HEK293 (cell line): ENCODE results near the gene KCTD7.

Experiments used
- CTCF ChIA-PET: fragments of 350-600 bp; formaldehyde crosslinking; extraction: SDS; loops from one replicate; lab custom pipeline; 2021; ENCODE audit warnings: antibody characterized with exemption; lab: Yijun Ruan, JAX
- POLR2A ChIA-PET: fragments of 300-600 bp; formaldehyde crosslinking; extraction: SDS; loops from one replicate; lab custom pipeline; 2020; ENCODE audit warnings: antibody characterized with exemption, inconsistent platforms; lab: Yijun Ruan, JAX
- H3K27ac ChIP-seq: fragments of 200-500 bp; sonication (Bioruptor generic); 2 replicates; pipeline ENCODE4 v1.5.1; 2014; ENCODE audit warnings: low read depth, low read length, control low read depth, inconsistent platforms; ENCODE audit errors: extremely low read depth
- H3K36me3 ChIP-seq, 2 experiments: fragments of 200-500 bp in 1 of 2; sonication (Bioruptor generic) in 1 of 2; 1 replicate in 1 of 2; 2 replicates in 1 of 2; pipeline ENCODE4 v1.5.1; 2014 to 2017; ENCODE audit warnings: inconsistent platforms in 2 of 2, low read length in 2 of 2; ENCODE audit not compliant: control insufficient read depth in 2 of 2, insufficient read depth in 1 of 2
- H3K4me1 ChIP-seq: fragments of 200-500 bp; sonication (Bioruptor generic); 2 replicates; pipeline ENCODE4 v1.5.1; 2014; ENCODE audit warnings: mild to moderate bottlenecking, low read length, inconsistent platforms; ENCODE audit not compliant: control insufficient read depth, insufficient read depth
- H3K4me3 ChIP-seq: 2 replicates; pipeline ENCODE4 v1.5.1; 2011; ENCODE audit warnings: low read depth, mild to moderate bottlenecking, control low read depth, low read length, moderate library complexity
- H3K9me3 ChIP-seq: fragments of 200-500 bp; sonication (Bioruptor generic); 2 replicates; pipeline ENCODE4 v1.5.1; 2014; ENCODE audit warnings: low read depth, low read length, inconsistent platforms; ENCODE audit not compliant: control insufficient read depth, insufficient read depth
- ATF2 ChIP-seq: fragments of 450-650 bp; formaldehyde crosslinking; IDR thresholded peaks from 2 replicates; pipeline ENCODE4 v1.5.1; 2016; ENCODE audit warnings: missing biosample characterization, missing genetic modification characterization, low read depth
- BCL11A ChIP-seq: fragments of 450-650 bp; formaldehyde crosslinking; IDR thresholded peaks from 2 replicates; pipeline ENCODE4 v1.5.1; 2016; ENCODE audit warnings: low read depth, missing biosample characterization, missing genetic modification characterization
- KLF1 ChIP-seq: fragments of 450-650 bp; formaldehyde crosslinking; IDR thresholded peaks from 2 replicates; pipeline ENCODE4 v1.5.1; 2016; ENCODE audit warnings: missing biosample characterization, missing genetic modification characterization
- KLF16 ChIP-seq: fragments of 450-650 bp; formaldehyde crosslinking; IDR thresholded peaks from 2 replicates; pipeline ENCODE4 v1.5.1; 2017; ENCODE audit warnings: missing biosample characterization, missing genetic modification characterization
- KLF17 ChIP-seq: fragments of 450-650 bp; formaldehyde crosslinking; IDR thresholded peaks from 2 replicates; pipeline ENCODE4 v1.5.1; 2016; ENCODE audit warnings: missing biosample characterization, missing genetic modification characterization
- MEIS1 ChIP-seq: sonication (generic); formaldehyde crosslinking; IDR thresholded peaks from 2 replicates; pipeline ENCODE4 v1.8.1; 2022; ENCODE audit warnings: missing genetic modification reagents, mild to moderate bottlenecking, borderline replicate concordance
- OVOL3 ChIP-seq: fragments of 450-650 bp; formaldehyde crosslinking; IDR thresholded peaks from 2 replicates; pipeline ENCODE4 v1.5.1; 2016; ENCODE audit warnings: missing biosample characterization, missing genetic modification characterization
- PRDM4 ChIP-seq: fragments of 450-650 bp; formaldehyde crosslinking; IDR thresholded peaks from 2 replicates; pipeline ENCODE4 v1.5.1; 2017; ENCODE audit warnings: missing biosample characterization, missing genetic modification characterization
- SP2 ChIP-seq: fragments of 450-650 bp; formaldehyde crosslinking; IDR thresholded peaks from 2 replicates; pipeline ENCODE4 v1.5.1; 2016; ENCODE audit warnings: missing biosample characterization, missing genetic modification characterization
- ZBTB20 ChIP-seq: fragments of 450-650 bp; formaldehyde crosslinking; IDR thresholded peaks from 2 replicates; pipeline ENCODE4 v1.5.1; 2016; ENCODE audit warnings: missing biosample characterization, missing genetic modification characterization
- ZBTB21 ChIP-seq: fragments of 450-650 bp; formaldehyde crosslinking; IDR thresholded peaks from 2 replicates; pipeline ENCODE4 v1.5.1; 2017; ENCODE audit warnings: missing biosample characterization, missing genetic modification characterization
- ZBTB44 ChIP-seq: fragments of 450-650 bp; IDR thresholded peaks from 2 replicates; pipeline ENCODE4 v1.5.1; 2018; ENCODE audit warnings: missing biosample characterization, mild to moderate bottlenecking, missing genetic modification characterization
- ZFP37 ChIP-seq: fragments of 450-650 bp; formaldehyde crosslinking; IDR thresholded peaks from 2 replicates; pipeline ENCODE4 v1.5.1; 2016; ENCODE audit warnings: missing biosample characterization, missing genetic modification characterization
- ZNF10 ChIP-seq: fragments of 450-650 bp; formaldehyde crosslinking; IDR thresholded peaks from 2 replicates; pipeline ENCODE4 v1.5.1; 2017; ENCODE audit warnings: missing biosample characterization, missing genetic modification characterization
- ZNF169 ChIP-seq: fragments of 450-650 bp; formaldehyde crosslinking; IDR thresholded peaks from 2 replicates; pipeline ENCODE4 v1.5.1; 2016; ENCODE audit warnings: missing biosample characterization, missing genetic modification characterization
- ZNF174 ChIP-seq: fragments of 450-650 bp; formaldehyde crosslinking; IDR thresholded peaks from 2 replicates; pipeline ENCODE4 v1.5.0; 2017; ENCODE audit warnings: missing biosample characterization, mild to moderate bottlenecking, missing genetic modification characterization
- ZNF175 ChIP-seq: fragments of 450-650 bp; formaldehyde crosslinking; IDR thresholded peaks from 2 replicates; pipeline ENCODE4 v1.5.1; 2016; ENCODE audit warnings: missing biosample characterization, missing genetic modification characterization
- ZNF292 ChIP-seq: fragments of 450-650 bp; formaldehyde crosslinking; IDR thresholded peaks from 2 replicates; pipeline ENCODE4 v1.5.1; 2016; ENCODE audit warnings: low read depth, missing biosample characterization, missing genetic modification characterization, borderline replicate concordance
- ZNF416 ChIP-seq: fragments of 450-650 bp; formaldehyde crosslinking; IDR thresholded peaks from 2 replicates; pipeline ENCODE4 v1.5.1; 2016; ENCODE audit warnings: missing biosample characterization, missing genetic modification characterization
- ZNF426 ChIP-seq: fragments of 450-650 bp; formaldehyde crosslinking; IDR thresholded peaks from 2 replicates; pipeline ENCODE4 v1.5.1; 2017; ENCODE audit warnings: missing biosample characterization, missing genetic modification characterization, mild to moderate bottlenecking, inconsistent platforms, moderate library complexity
- ZNF449 ChIP-seq: fragments of 450-650 bp; formaldehyde crosslinking; IDR thresholded peaks from 2 replicates; pipeline ENCODE4 v1.5.1; 2017; ENCODE audit warnings: missing biosample characterization, mild to moderate bottlenecking, missing genetic modification characterization, moderate library complexity
- ZNF473 ChIP-seq: fragments of 450-650 bp; formaldehyde crosslinking; IDR thresholded peaks from 2 replicates; pipeline ENCODE4 v1.5.1; 2017; ENCODE audit warnings: missing biosample characterization, missing genetic modification characterization
- ZNF488 ChIP-seq: fragments of 450-650 bp; formaldehyde crosslinking; IDR thresholded peaks from 2 replicates; pipeline ENCODE4 v1.5.1; 2016; ENCODE audit warnings: missing biosample characterization, missing genetic modification characterization
- ZNF555 ChIP-seq: fragments of 450-650 bp; formaldehyde crosslinking; conservative IDR thresholded peaks from 2 replicates; pipeline ENCODE4 v1.5.1; 2017; ENCODE audit warnings: missing biosample characterization, mild to moderate bottlenecking, missing genetic modification characterization, inconsistent platforms
- ZNF610 ChIP-seq: fragments of 450-650 bp; formaldehyde crosslinking; IDR thresholded peaks from 2 replicates; pipeline ENCODE4 v1.5.1; 2016; ENCODE audit warnings: missing biosample characterization, missing genetic modification characterization, borderline replicate concordance
- ZNF629 ChIP-seq: fragments of 450-650 bp; formaldehyde crosslinking; IDR thresholded peaks from 2 replicates; pipeline ENCODE4 v1.5.1; 2017; ENCODE audit warnings: missing biosample characterization, missing genetic modification characterization
- ZNF76 ChIP-seq: fragments of 450-650 bp; formaldehyde crosslinking; IDR thresholded peaks from 2 replicates; pipeline ENCODE4; 2016; ENCODE audit warnings: low read depth, missing biosample characterization, missing genetic modification characterization, borderline replicate concordance
- ZNF791 ChIP-seq: fragments of 450-650 bp; formaldehyde crosslinking; IDR thresholded peaks from 2 replicates; pipeline ENCODE4 v1.5.1; 2016; ENCODE audit warnings: missing biosample characterization, missing genetic modification characterization
- ZNF837 ChIP-seq: fragments of 450-650 bp; formaldehyde crosslinking; IDR thresholded peaks from 2 replicates; pipeline ENCODE4 v1.5.1; 2016; ENCODE audit warnings: missing biosample characterization, missing genetic modification characterization

The KCTD7 gene

GRCh38 chr7:66628361-66629221 is at the start of gene KCTD7:
TSS of gene KCTD7 (plus strand) at chr7:66628881. CDS start at chr7:66629065, 184 bp downstream.
- H3K4me3 ChIP-seq = peak within 1 kb of the TSS; percentile 68
- no peaks in the 10 kb centered on the region for H3K9me3 ChIP-seq
- ChIA-PET CTCF (interaction anchor here (0.7 to 1.0 kb wide), 2 partner anchors 11 to 54 kb away, joined by 3 to 4 read pairs; no protein-coding TSS in a partner anchor), POLR2A (interaction anchor here (0.6 to 3.0 kb wide), 18 partner anchors 10 to 1471 kb away, joined by 3 to 17 read pairs (median 3); partner anchors contain the start of gene RABGEF1)
- H3K27ac ChIP-seq = peak within 1 kb of the TSS; percentile 63
- no peaks in the 10 kb centered on the region for H3K36me3 ChIP-seq
- H3K4me1 ChIP-seq = 0 out of 2 replicates have a peak, but pooled peaks cover 2% of the 10 kb centered on the region
- TF ChIP-seq ZNF837 (tag by site-specific recombination) (no peak), ZNF426 (no peak), PRDM4 (tag by site-specific recombination) (no peak), ZNF488 (tag by site-specific recombination) (no peak), KLF16 (tag by site-specific recombination) (peak; percentile 87), ZNF175 (tag by site-specific recombination) (no peak), ZNF629 (tag by site-specific recombination) (peak; percentile 42), KLF1 (tag by site-specific recombination) (peak; percentile 73), ZNF610 (tag by site-specific recombination) (no peak), ZNF791 (tag by site-specific recombination) (no peak), BCL11A (tag by site-specific recombination) (0 out of 2 replicates have a peak, but pooled peaks have one; percentile 53), MEIS1 (CRISPR knock-in tag) (no peak), ZNF169 (tag by site-specific recombination) (no peak), ZNF473 (tag by site-specific recombination) (no peak), ZNF292 (tag by site-specific recombination) (no peak), ZNF10 (tag by site-specific recombination) (peak; percentile 80; the same call in 1 of the 2 replicates), ATF2 (tag by site-specific recombination) (no peak), ZFP37 (tag by site-specific recombination) (no peak), ZNF449 (tag by site-specific recombination) (0 out of 2 replicates have a peak, but pooled peaks have one; percentile 25), KLF17 (peak; percentile 72), SP2 (tag by site-specific recombination) (peak; percentile 57), OVOL3 (tag by site-specific recombination) (no peak), ZNF76 (no peak; the same call in 1 of the 2 replicates), ZBTB21 (tag by site-specific recombination) (no peak), ZBTB20 (tag by site-specific recombination) (peak; percentile 10; the same call in 1 of the 2 replicates), ZNF416 (no peak), ZNF174 (tag by site-specific recombination) (no peak), ZBTB44 (tag by site-specific recombination) (no peak), ZNF555 (tag by site-specific recombination) (no peak)
